ENCODE results near the gene UNK.
"Not testable (repeated sequence)": the region's sequence is repeated elsewhere in the genome, so short reads cannot be mapped to it uniquely, and the experiment has no call there.

The UNK gene

DNA sequence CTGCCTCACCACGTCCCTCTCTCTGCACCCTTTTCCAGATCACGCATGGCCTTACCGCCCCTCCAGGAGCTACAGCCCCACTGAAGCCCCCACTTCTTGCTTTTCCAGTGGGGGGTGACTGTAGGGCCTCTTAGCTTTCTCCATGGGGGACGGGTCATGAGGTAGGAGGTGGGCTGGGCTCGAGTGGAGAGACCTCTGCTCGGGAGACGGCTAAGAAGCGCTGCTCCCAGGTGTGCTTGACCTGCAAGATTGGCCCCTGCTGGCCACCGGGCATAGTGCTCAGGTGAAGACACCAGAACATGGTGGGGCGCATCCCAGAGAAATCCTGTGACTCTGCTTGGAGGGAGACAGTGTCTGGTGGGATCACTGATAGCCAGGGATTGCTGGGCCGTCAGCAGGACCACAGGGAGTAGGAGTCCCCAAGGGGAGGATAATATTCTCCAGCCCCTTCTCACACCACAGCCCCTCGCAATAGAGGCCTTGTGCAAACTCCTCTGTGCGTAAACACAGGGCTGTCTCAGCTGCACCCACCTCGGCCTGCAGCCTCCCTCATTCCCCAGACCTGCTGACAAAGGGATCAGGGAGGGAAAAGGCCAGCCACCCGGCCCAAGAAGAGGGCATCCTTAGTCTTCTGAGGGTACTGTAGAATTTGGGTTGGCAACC, 10.7 kb upstream of the UNK start:
- DNase-seq, result no peak

DNA sequence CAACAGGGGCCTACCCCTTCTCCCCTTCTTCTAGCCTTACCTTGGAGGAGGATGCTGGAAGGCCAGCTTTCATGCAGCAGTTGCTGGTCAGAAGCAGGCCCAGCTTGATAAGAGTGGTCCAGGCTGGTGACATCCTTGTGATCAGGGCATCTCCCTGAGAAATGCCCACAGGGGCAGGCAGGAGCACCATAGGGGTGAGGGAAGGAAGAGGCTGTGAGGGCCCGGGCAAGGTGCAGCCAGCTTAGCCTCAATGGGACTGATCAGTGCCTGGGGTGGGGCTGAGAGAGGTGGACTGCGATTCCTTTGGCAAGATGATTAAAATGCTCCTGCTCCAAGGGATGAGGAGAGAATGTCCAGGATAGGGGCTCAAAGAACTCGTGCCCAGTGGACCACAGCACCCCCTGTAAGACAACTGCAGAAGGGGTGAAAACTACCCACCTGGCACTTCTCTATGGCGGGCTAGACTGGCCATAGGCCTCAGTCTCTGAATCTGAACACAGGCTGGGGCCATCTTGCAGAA, 10.1 kb upstream of the UNK start:
- no peak for DNase-seq

DNA sequence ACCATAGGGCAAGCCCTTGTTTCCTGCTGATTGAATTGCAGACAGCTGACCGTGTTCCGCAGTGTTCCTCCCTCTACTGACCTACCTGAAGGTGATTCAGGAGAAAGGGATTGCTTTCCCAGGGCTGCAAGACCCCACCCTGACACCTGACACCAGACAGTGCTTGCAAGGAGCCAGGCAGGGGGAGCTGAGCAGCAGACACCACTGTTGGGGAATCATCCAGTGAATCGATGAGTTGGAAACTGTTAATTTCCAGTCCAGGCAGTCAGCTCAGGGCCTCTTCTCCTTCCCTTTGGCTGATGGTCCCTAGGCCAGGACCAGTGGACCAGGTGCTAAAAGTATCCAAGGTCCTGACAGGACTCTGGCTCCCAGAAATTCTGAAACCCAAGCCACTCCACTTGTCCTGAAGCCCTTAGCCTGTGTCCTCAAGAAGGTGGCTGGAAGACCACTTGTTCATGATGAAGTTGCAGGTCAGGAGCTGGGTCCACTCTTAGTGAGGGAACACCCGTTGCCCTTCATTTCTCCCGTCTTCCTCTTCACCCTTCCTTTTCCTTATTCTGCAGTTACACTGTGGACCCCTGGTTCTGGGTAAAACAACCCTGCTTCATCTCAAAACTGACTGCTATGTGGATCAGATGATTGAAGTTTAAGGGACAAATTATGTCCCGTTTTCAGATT, 9.5 kb upstream of the UNK start:
- DNase-seq, result no peak

DNA sequence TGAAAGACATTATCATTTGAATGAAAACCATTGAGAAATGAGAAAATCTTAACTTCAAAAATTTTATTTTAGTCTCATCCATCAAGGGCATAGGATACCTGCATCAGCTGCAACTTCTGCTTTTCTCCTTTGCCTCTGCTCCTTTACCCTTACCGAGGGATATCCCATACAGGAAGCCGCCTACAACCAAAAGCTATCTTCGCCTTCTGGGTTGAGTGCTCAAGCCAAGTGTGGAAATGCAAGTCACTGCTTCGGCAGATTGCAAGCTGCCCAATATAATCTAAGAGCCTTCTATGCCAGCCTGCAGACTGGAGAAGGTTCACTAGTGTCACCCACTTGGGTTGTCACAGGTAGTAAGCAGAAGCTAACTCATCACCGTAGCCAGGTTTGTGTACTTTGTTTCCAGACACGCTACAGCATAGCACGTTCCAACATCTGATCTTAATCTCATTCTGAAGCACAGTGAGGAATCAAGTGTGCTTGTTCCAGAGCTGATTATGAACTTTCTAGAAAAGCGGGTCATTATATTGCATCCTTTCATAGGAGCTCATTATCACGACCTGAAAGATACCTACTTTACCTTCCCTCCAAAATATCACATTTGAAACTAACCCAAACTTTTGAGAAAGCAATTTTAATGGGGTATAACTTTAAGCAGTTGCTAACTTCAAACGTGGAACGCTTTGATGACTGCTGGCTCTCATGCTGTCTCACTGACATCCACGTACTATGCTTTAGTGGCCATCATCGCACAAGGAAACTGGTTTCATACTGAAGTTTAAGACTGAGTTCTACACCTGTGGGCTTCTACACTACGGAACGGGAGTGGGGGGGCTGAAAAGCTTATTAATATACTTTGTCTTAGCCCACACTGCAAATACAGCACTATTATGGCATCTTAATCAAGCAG, 8.0 kb upstream of the UNK start:
- DNase-seq, result no peak

DNA sequence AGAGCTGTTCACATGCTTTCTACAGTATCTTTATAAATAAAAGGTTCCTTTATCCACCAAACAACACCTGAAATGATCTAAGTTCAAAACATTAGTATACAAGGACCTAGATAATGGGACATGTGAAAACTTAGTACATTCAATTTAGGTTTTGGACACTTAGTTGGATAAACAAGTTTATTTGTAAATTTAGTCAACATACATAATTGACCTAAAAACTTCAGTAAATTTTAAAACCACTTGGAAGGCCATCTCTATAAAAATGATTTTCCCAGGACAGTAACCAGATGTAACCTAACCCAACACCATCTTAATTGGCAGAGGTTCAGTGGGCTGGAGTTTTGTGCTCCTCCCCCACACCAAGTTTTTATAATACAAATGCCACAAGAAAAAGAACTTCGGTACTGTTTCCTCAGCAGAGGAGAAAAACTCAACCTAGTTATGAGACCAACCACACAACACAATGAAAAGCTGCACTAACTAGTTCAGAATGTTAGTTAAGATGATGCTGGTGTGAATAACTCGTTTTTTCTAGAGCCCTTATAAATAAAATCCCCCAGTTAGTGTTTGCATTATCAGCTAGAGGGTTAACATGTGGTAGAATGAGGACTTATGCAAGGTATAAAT, 7.2 kb upstream of the UNK start:
- DNase-seq, result no peak

DNA sequence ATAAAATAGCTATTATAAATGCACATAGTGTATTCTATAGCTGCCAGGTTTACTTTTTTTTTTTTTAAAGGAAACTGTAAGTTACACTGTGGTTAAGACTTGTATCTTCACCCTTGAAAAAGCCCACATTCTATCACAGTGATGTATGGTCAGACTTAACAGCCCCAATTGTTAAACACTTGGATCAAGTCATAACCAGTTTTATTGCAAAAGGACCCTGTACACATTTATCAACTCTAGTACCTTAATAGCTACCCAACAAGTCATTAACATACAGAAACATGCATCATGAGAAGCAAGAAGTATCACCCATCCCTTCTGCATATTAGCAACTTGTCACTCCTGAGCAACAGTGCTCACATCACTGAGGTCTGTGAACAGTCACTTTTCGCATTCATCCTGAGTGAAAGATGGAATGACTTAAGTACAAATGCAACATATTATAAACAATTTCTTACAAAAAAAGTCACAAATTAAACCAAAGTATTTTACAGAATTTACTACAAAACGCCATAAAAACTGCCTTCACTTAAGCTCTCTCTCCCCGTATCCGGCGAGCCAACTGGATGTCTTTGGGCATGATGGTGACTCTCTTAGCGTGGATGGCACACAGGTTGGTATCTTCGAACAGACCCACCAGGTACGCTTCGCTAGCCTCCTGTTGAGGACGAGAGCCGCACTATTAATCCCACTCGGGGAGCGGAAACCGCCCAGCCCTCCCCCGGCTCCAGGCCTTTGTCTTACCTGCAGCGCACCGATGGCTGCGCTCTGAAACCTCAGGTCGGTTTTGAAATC, 6.3 kb upstream of the UNK start:
- DNase-seq, result not testable (repeated sequence)

DNA sequence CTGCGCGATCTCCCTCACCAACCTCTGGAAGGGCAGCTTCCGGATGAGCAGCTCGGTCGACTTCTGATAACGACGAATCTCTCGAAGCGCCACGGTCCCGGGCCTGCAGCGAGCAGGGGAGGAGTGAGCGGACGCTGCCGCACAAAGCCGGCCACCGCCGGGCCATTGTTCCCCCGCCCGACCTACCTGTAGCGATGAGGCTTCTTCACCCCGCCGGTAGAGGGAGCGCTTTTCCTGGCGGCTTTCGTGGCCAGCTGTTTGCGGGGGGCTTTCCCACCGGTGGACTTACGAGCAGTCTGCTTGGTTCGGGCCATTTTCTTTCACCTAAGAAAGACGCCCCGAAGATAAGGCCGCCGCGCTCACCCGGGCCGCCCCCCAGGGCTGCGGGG, 5.8 kb upstream of the UNK start:
- peak; percentile 31 for DNase-seq

DNA sequence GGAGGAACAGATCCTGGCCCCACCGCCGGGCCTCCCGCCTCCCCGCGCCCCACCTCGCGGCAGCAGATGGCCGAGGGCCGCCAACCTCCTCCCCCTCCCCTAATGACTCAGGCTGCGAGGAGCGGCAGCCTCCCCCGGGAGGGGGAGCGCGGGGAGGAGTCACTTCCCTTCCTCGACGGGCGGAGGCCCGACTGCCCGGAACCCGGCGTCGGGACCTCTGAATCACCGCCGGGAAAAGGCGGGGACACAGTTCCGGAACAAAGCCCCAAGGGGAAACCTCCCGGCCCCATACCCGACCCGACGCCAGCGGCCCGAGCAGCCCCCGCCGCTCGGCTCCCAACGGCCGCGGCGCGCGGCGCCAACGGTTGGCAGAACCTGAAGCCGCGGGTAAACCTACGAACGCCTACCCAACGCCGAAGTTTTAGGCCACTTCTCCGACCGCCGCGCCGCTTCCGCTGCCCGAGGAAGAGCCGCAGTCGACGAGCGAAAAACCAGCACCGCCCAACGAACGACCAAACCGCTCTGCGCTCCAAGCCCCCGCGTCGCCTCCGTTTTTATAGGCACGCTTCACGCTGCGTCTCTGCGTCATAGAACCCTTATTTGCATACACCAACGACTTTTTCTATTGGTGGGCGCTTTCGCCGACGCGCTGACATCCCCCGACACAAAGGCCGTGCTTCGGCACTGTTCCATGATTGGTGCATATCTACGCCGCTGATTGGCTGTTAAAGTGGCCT, 5.2 kb upstream of the UNK start:
- peak; percentile 96 for DNase-seq

DNA sequence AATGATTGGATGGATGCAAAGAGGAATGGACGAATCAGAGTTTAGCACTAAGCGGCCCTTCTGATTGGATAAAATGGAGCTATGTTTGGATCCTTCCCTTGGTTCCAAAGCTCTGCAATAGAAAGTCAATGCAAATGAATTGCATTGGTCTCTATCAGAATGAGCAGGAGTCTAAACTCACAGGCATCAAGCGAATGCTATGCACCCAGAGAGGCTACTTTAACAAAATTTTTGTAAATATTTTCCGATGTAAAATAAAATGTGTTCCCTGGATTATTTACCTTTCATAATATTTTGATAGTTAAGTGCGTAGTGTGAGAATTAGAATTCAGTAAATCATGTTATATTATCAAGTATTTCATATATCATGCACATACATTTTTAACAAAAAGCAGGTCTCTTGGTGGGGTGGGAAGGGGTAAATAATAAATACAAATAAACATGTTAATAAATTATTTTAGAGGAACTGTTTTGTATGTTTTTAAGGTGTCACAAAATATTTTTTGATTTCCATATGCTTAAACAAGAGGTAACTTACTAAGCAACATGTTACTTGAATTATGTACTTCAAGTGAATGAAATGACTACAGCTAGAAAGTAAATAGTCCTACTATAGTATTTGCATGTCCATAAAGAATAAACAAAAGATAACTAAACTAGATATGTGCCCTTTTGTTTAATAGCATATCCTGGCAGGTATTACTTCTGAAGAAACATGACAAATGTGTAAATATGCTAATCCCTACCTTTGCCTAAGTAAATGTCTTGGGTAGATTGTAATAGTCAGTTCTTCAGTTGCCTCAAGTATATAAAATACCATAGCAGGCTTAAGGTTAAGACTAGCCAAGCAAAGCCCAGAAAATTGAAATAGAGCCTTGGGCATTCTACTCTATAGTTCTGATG, 4.4 kb upstream of the UNK start:
- no peak for DNase-seq

DNA sequence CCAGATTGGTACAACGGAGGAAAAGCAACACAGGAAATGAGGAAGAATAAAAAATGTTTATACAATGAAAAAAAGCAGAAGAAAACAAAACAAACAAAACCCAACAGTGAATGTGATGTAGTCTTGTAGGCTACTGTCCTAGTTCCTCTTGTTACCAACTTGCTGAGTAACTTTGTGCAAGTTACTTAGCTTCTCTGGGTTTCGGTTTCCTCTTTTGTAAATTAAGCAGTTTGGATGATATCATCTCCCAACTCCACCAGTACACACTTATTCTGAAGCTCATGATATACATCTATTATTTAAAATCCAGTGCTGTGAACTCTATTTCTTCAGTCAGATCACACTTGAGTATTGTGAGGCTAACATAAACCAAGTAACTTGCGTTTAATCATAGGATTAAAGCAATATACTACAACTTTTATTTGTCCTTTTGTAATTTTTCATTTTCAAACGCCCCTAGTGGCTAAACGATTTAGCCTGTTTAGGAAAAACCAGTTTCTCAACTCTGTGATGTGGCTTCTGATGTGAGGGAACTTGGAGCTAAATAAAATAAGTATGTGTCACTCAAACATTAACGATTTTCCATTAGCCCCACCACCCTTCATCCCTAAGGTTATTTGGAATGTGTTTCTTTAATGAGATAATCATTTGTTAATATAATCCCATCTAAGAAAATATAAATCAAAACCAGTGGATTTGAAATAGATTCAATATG, 1.4 kb upstream of the UNK start:
- DNase-seq, result no peak

DNA sequence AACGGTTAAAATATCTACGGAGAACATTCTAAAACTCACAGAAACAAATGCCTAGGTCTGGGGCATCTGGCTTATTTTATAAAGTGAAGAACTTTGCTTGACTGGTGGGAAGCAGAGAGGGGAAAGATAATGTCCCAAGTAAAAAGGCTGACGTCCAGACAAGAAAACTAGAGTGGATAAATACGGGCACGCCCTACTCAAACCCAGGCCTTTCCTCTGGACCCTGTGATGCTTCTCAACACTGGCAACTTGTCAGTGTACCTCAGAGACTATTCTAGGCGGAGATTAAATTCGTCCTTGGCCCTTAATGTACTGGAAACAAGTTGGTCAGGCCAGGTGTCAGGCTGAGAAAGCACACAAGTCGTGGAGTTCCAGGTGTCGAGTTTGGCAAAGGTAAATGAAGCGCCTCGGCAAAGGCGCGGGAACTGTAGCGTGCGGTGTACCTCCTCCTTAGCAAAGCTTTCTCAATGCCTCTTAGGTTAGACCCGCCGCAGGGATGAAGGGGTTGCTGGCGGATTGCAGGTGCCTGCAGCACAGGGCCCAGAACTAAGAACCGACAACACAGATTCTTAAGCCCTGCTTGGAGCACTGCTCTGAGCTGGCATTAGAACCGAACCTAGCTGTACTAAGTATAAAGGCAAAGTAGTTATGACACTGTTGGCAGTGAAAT, 668 bp upstream of the UNK start:
- no peak for DNase-seq

DNA sequence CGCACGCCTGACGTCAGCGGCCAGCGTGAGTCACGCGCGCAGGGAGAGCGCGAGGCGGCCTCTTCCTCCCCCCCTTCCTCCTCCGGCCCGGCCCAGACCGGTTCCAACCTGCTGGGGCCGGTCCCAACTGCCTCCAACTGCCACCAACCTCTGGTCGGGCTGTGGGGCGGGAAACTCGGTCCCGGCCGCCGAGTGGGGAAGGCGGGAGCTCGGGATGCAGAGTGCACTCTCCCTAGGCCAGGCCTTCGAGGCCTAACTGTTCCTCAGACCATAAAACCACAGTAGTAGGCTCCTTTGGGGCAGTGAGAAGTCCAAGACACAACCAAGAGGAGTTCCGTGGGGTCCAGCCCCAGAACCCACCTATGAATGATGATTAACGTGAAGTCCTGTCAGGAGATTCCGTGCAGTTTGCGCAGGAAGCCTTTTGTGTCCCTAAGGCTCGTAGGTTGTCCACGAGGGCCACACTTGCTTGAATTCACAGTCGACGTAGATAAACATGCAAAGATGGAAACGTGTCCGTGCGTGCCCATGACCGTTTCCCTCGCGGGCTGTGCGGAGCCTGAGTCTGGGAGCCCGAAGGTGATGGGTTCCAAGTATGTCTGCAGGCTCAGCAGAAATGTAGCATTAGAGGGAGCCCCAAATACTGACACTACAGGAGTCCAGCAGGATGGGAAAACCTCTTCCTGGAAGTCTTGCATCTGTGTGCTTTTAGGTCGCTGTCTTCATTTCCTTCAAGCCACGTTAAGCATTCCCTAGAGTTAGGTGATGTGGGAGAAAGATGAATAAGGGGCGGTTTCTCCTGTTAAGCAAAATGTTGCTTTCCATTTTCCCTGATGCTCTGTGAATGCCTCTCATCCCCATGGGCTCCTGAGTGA, 647 bp downstream of the UNK start:
- DNase-seq, result peak; percentile 70

DNA sequence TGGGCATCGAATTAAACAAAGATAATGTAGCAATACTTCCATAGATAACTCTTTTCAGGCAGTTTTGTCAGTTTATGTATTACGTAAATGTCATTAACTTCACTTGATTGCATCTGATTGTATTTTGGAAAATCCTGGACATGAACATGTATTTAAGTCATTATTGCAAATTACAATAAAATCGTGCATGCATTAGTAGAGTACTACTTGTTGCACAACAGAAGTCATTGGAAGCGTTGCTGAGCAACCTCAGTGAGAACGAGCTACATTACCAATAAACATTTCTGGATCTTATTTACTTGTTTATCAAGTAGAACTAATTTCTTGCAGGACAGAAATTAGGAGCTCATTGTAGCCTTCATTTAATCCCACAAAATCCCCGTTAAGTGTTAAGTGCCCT, 6.6 kb downstream of the UNK start:
- DNase-seq, result no peak

DNA sequence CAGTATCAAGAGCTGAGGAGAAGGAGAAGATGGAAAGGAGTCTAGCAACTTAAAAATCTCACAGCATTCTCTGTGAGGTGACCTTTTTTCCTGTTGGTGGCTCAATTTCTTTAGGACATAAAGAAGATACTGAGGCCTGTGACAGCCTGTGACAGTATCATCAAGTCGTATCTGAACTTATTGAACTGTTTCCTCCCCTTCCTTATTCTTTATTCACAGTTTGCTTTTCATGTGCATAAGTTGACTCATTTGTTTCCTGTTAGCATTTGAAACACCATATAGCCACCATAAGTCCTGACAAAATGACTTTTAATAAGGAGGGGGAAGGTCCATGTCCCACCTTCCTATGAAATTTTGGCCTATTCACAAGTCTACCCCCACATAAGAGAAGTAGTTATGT, 8.9 kb downstream of the UNK start:
- DNase-seq, result no peak

DNA sequence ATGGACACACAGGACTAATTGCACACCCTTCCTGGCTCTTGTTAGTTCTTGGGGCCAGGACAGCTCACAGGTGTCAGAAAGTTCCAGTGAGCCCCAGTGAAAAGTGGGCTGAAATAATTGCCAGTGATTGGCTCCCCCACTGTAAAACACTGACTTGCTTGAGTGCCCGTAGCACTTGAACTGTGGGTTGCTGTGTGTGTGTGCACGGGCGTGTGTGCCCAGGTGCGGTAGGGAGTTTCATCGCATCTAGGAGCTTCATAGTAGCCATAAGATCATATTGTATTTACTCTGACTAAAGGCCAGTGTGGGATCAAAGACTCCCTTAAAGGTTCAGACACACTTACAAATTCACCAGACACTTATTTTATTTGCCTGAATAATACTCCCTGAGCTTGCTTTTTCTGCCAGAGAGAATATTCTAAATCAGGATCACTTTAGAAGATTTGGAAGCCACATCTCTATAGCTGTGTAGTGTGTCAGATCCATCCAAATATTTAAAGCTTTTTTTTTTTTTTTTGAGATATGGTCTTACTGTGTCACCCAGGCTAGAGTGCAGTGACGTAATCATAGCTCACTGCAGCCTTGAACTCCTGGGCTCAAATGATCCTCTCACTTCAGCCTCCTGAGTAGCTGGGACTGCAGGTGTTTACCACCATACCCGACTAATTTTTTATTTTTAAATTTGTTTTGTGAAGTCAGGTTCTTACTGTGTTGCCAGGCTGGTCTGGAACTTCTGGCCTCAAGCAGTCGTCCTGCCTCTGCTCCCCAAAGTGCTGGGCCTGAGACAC, 11.4 kb downstream of the UNK start:
- DNase-seq, result no peak

DNA sequence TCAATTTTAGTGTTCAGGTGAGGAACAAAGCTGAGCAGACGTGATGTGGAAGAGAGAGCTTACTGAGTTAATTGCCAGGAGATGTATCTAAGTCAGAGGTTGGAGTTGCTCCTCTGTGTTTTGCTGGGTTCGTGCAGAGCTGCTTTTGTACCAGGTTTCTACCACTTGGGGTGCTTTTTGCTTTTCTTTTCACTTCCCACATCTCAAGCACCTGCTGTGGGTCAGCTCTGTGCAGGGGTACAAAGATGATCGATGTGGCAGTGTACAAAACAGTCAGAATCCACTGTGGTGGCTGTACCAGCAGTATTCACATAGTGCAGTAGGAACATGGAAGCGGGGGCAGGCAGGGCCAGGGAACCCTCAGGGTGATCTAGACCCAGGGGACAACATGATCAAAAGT, 14.8 kb downstream of the UNK start:
- no peak for DNase-seq

DNA sequence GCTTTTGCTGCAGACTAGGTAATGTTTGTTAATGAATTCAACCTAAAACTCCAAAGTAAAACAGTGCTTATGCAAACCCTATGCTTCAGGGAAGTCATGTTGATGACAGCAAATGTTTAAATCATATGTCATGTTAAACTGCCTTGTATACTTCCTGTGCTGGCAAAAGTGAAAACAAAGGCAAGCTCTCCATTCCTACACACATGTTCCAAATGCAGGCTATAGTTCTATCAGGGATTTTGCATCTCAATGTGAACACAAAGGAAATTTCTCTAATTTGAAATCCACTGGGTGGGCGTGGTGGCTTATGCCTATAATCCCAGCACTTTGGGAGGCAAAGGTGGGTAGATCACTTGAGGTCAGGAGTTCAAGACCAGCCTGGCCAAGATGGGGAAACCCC, 19.3 kb downstream of the UNK start:
- DNase-seq, result no peak
